ENCODE results near the gene EMP1.

EMP1 gene

GRCh38 chr12:13198241-13198640 is 1.7 kb downstream of the EMP1 start:
- no peak for DNase-seq

GRCh38 chr12:13198876-13199275 is 2.4 kb downstream of the EMP1 start:
- no peak for DNase-seq

- DNase-seq = no peak
Observed at GRCh38 chr12:13199592-13199991, 3.1 kb downstream of the EMP1 start.

GRCh38 chr12:13200841-13201240 is 4.3 kb downstream of the EMP1 start:
- DNase-seq = no peak

GRCh38 chr12:13203034-13203922 is 6.8 kb downstream of the EMP1 start:
- no peak for DNase-seq

- no peak for DNase-seq
Observed at GRCh38 chr12:13204428-13204827, 7.9 kb downstream of the EMP1 start.

- DNase-seq = no peak
Observed at GRCh38 chr12:13205809-13206559, 9.5 kb downstream of the EMP1 start.

- no peak for DNase-seq
Observed at GRCh38 chr12:13206560-13206897, 10.0 kb downstream of the EMP1 start.

GRCh38 chr12:13208533-13209435 is 12.3 kb downstream of the EMP1 start:
- DNase-seq = peak in 1 of 2 donors; percentile 18

GRCh38 chr12:13209436-13210235 is 13.1 kb downstream of the EMP1 start:
- DNase-seq = no peak

GRCh38 chr12:13210236-13211190 is 14.0 kb downstream of the EMP1 start:
- DNase-seq = no peak

- DNase-seq = no peak
Observed at GRCh38 chr12:13211191-13211858, 14.8 kb downstream of the EMP1 start.

GRCh38 chr12:13211859-13212664 is 15.5 kb downstream of the EMP1 start:
- peak; percentile 74 to 84 for DNase-seq

- no peak for DNase-seq
Observed at GRCh38 chr12:13215056-13215455, 18.5 kb downstream of the EMP1 start.

- no peak for DNase-seq
Observed at GRCh38 chr12:13218641-13219040, 22.1 kb downstream of the EMP1 start.

- DNase-seq = no peak
Observed at GRCh38 chr12:13219320-13219719, 22.8 kb downstream of the EMP1 start.

GRCh38 chr12:13220838-13221237 is 24.3 kb downstream of the EMP1 start:
- DNase-seq = no peak

- DNase-seq = no peak
Observed at GRCh38 chr12:13222076-13222475, 25.6 kb downstream of the EMP1 start.

- DNase-seq = no peak
Observed at GRCh38 chr12:13223179-13223804, 26.8 kb downstream of the EMP1 start.

Data from CD4-positive, alpha-beta T cell treated with Interferon alpha-2 for 1 hour (primary cell).